GM21423 (cell line): ENCODE data around the gene PTPN5.
"Not testable (repeated sequence)": the region's sequence is repeated elsewhere in the genome, so short reads cannot be mapped to it uniquely, and the experiment has no call there.

Experiments
- ATAC-seq: cut with Tn5 transposase; IDR thresholded peaks from one replicate; pipeline ENCODE4 v1.9.1; 2021; ENCODE audit warnings: mild to moderate bottlenecking, moderate library complexity; ENCODE audit not compliant: unreplicated experiment

PTPN5 gene

GRCh38 chr11:18791207-18791968, at the start of gene PTPN5:
Gene PTPN5 (minus strand): TSS chr11:18791798. CDS start chr11:18771958, 19,840 bp downstream.
- no peak for ATAC-seq

GRCh38 chr11:18836417-18836816, 44.8 kb upstream of the PTPN5 start:
- ATAC-seq = no peak

- no peak for ATAC-seq
These were observed 43.3 kb upstream of the PTPN5 start for GRCh38 chr11:18834754-18835466.

GRCh38 chr11:18820160-18820559, 28.6 kb upstream of the PTPN5 start:
- ATAC-seq = not testable (repeated sequence)

GRCh38 chr11:18804199-18804999, 12.8 kb upstream of the PTPN5 start:
- no peak for ATAC-seq

GRCh38 chr11:18802381-18803257, 11.0 kb upstream of the PTPN5 start:
- no peak for ATAC-seq

GRCh38 chr11:18798799-18799469, 7.3 kb upstream of the PTPN5 start:
- ATAC-seq = no peak

GRCh38 chr11:18794956-18795355, 3.4 kb upstream of the PTPN5 start:
- ATAC-seq = no peak

GRCh38 chr11:18792827-18793226, 1.2 kb upstream of the PTPN5 start:
- ATAC-seq = no peak

- no peak for ATAC-seq
These were observed 501 bp upstream of the PTPN5 start for GRCh38 chr11:18791969-18792628.

- ATAC-seq = no peak
These were observed 753 bp downstream of the PTPN5 start for GRCh38 chr11:18790883-18791206.

- no peak for ATAC-seq
These were observed 1.7 kb downstream of the PTPN5 start for GRCh38 chr11:18789942-18790341.

- ATAC-seq = no peak
These were observed 6.2 kb downstream of the PTPN5 start for GRCh38 chr11:18785411-18785810.

GRCh38 chr11:18780896-18781295, 10.7 kb downstream of the PTPN5 start:
- ATAC-seq = no peak

- no peak for ATAC-seq
These were observed 11.3 kb downstream of the PTPN5 start for GRCh38 chr11:18780329-18780728.

- ATAC-seq = no peak
These were observed 13.1 kb downstream of the PTPN5 start for GRCh38 chr11:18778468-18778867.

- ATAC-seq = no peak
These were observed 15.3 kb downstream of the PTPN5 start for GRCh38 chr11:18776324-18776723.

- peak; percentile 80 for ATAC-seq
These were observed 15.9 kb downstream of the PTPN5 start for GRCh38 chr11:18775492-18776292.

GRCh38 chr11:18774801-18775200, 16.8 kb downstream of the PTPN5 start:
- ATAC-seq = no peak
